Measurements from ENCODE around the gene LTA4H. TPM values are rescaled to one million over a fixed set of nuclear protein-coding genes. Genes with fewer than 3 reads are reported as not detected.

Gene LTA4H
- total and polyA plus RNA-seq, 7 donors, result 39.6 to 77.3 (median 58.6) TPM

DNA sequence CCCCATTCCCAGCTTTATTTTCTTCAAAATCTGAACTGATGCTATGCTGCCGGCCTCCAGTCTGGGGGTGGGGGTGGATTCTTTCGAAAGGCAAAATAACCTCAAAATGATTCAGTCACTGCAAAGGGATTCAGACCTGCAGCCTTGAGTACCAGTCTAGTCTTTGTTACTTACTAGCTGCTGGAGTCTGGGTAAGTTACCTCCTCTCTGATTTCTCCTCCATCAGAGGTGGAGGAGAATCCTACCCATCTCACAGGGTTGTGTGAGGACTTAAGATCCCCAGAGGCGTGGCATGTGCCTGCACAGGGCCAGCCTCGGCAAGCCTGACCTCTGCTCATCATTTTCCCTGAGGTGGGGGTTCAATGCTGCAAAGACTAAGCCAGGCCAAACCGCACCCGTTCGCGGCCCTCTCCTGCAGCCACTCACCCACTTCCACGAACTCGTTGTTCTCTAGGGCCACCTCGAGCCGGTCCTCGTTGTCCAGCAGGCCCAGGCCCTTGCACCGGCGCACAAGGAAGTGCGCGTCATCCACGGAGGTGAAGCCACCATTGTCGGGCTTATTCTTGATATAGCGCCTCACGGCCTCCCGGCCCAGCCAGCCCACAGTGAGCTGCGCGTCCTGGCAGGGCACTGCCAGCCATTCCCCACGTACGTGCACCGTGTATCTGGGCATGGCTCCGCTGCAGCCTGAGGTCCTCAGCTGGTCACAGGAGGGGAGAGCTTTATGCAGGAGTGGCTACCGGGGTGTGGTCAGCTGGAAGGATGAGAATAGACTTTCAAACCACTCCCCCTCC, 40.0 kb downstream of the LTA4H start:
- intact Hi-C loops (cut with DNase I), result loop anchor here (2.0 to 5.0 kb wide), 2 partner anchors 77 to 413 kb away; no protein-coding TSS in a partner anchor

DNA sequence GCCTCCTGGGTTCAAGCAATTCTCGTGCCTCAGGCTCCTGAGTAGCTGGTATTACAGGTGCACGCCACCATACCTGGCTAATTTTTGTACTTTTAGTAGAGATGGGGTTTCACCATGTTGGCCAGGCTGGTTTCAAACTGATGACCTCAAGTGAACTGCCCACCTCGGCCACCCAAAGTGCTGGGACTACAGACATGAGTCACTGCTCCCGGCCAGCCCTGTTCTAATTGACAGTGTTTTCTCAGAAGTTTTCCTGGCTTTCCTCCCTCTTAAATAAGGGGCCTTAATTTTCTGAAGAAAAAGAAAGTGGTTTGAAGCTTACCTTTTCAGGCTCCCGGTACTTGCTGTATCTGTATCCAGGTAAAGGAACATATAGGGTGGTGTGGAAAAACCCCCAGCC, 40.9 kb downstream of the LTA4H start:
- Histone ChIP-seq H3K4me1 (no peaks in the 10 kb centered on the region), H3K4me3 (no peak overlapping the region), H3K27ac (no peak overlapping the region), H3K36me3 (no peaks in the 10 kb centered on the region), H3K9me3 (no peaks in the 10 kb centered on the region), H3K27me3 (no peaks in the 10 kb centered on the region)
- intact Hi-C loops (cut with DNase I), result no loop called here
- DNase-seq, result no peak
- TF ChIP-seq POLR2AphosphoS5 (IDR thresholded peaks at IDR 0.05), result no peak
- no peak for TF ChIP-seq EP300 (IDR thresholded peaks at IDR 0.05)
- no peak for TF ChIP-seq POLR2A (IDR thresholded peaks at IDR 0.05)
- TF ChIP-seq, protein P1, sequence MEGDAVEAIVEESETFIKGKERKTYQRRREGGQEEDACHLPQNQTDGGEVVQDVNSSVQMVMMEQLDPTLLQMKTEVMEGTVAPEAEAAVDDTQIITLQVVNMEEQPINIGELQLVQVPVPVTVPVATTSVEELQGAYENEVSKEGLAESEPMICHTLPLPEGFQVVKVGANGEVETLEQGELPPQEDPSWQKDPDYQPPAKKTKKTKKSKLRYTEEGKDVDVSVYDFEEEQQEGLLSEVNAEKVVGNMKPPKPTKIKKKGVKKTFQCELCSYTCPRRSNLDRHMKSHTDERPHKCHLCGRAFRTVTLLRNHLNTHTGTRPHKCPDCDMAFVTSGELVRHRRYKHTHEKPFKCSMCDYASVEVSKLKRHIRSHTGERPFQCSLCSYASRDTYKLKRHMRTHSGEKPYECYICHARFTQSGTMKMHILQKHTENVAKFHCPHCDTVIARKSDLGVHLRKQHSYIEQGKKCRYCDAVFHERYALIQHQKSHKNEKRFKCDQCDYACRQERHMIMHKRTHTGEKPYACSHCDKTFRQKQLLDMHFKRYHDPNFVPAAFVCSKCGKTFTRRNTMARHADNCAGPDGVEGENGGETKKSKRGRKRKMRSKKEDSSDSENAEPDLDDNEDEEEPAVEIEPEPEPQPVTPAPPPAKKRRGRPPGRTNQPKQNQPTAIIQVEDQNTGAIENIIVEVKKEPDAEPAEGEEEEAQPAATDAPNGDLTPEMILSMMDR (IDR thresholded peaks at IDR 0.05), result no peak
- 91 to 94% methylated on average over 5 of the region's 5 CpGs for WGBS, 2 donors

More for the DNA sequence above, 40.0 kb downstream of the LTA4H start:
- 91 to 95% methylated on average over 29 of the region's 29 CpGs for WGBS, 2 donors
- H3K4me3 ChIP-seq, result no peak overlapping the region
- H3K27me3 ChIP-seq, result no peaks in the 10 kb centered on the region
- TF ChIP-seq EP300 (IDR thresholded peaks at IDR 0.05) (no peak), POLR2A (IDR thresholded peaks at IDR 0.05) (no peak), POLR2AphosphoS5 (IDR thresholded peaks at IDR 0.05) (no peak)
- TF ChIP-seq, protein P1 (IDR thresholded peaks at IDR 0.05), result no peak
- no peaks in the 10 kb centered on the region for H3K9me3 ChIP-seq
- H3K36me3 ChIP-seq, result peaks cover 0 to 8% (median 2%) of the 10 kb centered on the region in 4 donors
- H3K27ac ChIP-seq, result no peak overlapping the region
- DNase-seq, result no peak
- H3K4me1 ChIP-seq, result no peaks in the 10 kb centered on the region

DNA sequence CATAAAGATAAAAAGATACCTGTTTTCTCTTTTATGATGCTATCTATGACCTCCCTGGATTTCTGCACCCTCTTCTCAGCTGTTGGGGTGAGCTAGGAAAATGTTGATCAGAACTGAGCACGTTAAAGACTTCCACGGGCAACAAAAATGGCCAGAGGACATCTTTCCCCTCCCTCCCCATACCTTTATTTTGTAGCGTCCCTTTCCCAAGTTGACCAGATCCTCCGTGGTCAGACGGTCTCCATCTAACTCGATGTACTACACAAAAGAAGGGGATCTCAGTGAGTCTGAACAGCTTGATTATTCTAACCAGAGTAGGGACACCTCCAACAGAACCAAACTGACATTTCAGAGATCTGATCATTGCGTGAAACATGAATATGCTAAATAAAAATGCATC, 41.5 kb downstream of the LTA4H start:
- no peak for DNase-seq
- intact Hi-C loops (cut with DNase I), result no loop called here
- no peak overlapping the region for H3K27ac ChIP-seq
- no peaks in the 10 kb centered on the region for H3K9me3 ChIP-seq
- no peak overlapping the region for H3K4me3 ChIP-seq
- H3K27me3 ChIP-seq, result no peaks in the 10 kb centered on the region
- 93 to 95% methylated on average over 7 of the region's 7 CpGs for WGBS, 2 donors
- H3K36me3 ChIP-seq, result no peaks in the 10 kb centered on the region
- TF ChIP-seq POLR2A (IDR thresholded peaks at IDR 0.05), result no peak
- TF ChIP-seq, protein P1 (IDR thresholded peaks at IDR 0.05), result no peak
- no peak for TF ChIP-seq EP300 (IDR thresholded peaks at IDR 0.05)
- no peak for TF ChIP-seq POLR2AphosphoS5 (IDR thresholded peaks at IDR 0.05)
- no peaks in the 10 kb centered on the region for H3K4me1 ChIP-seq

DNA sequence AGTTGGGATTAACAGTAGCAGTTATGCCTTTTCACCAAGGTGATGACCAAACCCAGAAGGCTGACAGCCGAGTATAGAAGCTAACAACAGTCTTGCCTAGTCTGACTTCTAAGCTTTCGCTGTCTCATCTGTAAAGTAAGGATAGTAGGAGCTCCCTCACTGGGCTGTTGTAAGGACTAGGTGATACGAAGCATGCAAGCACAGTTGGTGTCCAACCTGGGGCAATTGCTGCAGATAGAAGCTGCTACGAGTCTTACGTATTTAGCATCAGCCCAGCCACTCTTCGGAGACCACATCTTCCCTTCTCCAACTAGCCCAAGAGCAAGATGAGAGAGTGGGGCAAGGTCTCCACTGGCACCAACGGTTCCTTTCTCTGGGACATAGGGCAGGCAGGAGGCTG, 45.3 kb downstream of the LTA4H start:
- TF ChIP-seq POLR2A (IDR thresholded peaks at IDR 0.05), result no peak
- no peak for TF ChIP-seq POLR2AphosphoS5 (IDR thresholded peaks at IDR 0.05)
- TF ChIP-seq, protein P1 (IDR thresholded peaks at IDR 0.05), result no peak
- TF ChIP-seq EP300 (IDR thresholded peaks at IDR 0.05), result no peak
- Histone ChIP-seq H3K4me3 (no peak overlapping the region), H3K4me1 (peaks cover 0 to 9% (median 3%) of the 10 kb centered on the region in 4 donors), H3K9me3 (no peaks in the 10 kb centered on the region), H3K36me3 (no peaks in the 10 kb centered on the region), H3K27ac (no peak overlapping the region), H3K27me3 (no peaks in the 10 kb centered on the region)
- intact Hi-C loops (cut with DNase I), result no loop called here
- WGBS, 2 donors, result 87 to 89% methylated on average over 7 of the region's 7 CpGs
- DNase-seq, result no peak
